ENCODE data around the gene LARP4B. TPM values are rescaled to one million over a fixed set of nuclear protein-coding genes. Genes with fewer than 3 reads are reported as not detected.

LARP4B gene
- total RNA-seq, 4 donors from 2014 or later, result 51.2 to 60.8 (median 56.5) TPM

DNA sequence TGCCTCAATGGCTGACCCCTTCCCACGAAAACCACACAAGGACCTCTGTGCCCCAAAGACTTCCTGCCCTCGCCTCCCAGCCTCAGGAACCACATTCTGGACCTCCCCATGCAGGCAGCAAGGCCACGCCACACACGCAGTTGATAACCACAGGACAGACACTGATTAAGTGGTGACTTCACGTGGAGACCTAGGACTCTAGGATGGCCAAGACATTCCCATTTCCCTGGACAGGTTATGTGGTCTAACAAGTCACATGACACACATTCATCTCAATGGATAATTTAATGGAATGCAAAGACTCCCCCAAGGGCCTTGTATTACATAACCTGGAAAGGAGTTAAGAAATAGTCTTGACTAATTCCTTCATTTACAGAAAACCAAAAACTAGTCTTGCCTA lies 110.2 kb downstream of the LARP4B start:
- TF ChIP-seq, protein P1, sequence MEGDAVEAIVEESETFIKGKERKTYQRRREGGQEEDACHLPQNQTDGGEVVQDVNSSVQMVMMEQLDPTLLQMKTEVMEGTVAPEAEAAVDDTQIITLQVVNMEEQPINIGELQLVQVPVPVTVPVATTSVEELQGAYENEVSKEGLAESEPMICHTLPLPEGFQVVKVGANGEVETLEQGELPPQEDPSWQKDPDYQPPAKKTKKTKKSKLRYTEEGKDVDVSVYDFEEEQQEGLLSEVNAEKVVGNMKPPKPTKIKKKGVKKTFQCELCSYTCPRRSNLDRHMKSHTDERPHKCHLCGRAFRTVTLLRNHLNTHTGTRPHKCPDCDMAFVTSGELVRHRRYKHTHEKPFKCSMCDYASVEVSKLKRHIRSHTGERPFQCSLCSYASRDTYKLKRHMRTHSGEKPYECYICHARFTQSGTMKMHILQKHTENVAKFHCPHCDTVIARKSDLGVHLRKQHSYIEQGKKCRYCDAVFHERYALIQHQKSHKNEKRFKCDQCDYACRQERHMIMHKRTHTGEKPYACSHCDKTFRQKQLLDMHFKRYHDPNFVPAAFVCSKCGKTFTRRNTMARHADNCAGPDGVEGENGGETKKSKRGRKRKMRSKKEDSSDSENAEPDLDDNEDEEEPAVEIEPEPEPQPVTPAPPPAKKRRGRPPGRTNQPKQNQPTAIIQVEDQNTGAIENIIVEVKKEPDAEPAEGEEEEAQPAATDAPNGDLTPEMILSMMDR (IDR thresholded peaks at IDR 0.05; ENCODE audit: low read depth), result no peak

DNA sequence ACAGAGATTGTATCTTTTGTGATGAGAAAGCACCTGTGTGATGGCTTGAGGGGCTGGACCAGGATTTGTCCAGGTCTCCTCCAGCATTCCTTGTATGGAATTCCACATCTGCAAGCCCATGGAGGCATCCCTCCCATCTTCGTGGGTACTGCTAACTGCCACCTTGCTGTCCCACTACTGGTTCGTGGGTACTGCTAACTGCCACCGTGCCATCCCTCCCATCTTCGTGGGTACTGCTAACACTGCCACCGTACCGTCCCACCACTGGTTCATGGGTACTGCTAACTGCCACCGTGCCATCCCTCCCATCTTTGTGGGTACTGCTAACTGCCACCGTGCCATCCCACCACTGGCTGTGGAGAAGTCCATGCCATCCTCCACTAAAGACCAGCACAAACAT lies 111.7 kb downstream of the LARP4B start:
- TF ChIP-seq, protein P1 (IDR thresholded peaks at IDR 0.05; ENCODE audit: low read depth), result no peak

DNA sequence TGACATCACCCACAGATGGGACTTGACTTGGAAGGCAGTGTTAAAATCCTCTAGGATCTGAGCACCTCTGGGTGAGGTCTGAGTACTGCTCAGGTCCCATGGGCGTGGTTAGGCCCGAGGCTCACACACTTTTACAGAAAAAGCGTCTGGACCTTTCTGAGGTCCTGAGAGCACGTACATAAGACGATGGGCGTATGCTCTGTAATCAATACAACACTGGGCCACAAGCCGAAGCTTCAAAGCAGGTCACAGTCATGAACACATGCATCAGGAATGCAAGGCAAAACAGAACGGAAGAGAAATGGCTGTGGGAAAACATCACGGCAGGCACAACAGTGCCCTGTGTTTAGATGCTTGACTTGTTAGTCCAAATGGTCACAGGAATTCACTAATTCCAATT lies 112.2 kb downstream of the LARP4B start:
- TF ChIP-seq, protein P1 (IDR thresholded peaks at IDR 0.05; ENCODE audit: low read depth), result no peak

DNA sequence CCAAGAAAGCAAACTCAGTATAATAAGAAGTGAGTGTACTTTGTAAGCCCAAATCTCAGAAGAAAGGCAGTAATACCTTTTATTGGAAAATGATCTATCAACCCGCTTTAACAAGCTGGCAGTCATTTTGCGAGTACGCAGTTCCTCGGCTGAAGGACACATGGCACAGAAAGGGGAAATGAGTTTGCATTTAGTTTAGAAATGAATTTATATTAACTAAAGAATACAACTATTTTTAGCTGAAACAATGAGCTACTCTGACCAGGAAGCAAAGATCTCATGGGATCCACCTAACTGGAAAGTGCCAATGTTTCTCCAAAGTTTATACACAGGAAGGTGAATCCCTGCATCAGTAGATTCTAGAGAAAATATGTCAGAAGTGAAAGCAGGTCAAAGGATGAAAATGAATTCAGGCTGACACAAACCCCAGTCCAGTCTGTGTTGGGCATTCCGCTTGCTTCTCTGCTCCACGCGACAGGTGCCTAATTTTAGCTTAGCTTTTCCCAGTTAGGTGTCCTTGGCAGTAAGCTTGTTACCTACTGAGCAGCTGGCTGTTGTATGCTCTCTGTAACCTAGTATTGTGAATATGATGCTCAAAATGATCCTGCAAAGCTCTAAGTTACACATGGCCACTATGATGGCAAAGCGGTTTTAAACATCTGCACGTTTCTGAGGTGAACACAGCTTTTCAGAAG lies 112.8 kb downstream of the LARP4B start:
- TF ChIP-seq, protein P1 (IDR thresholded peaks at IDR 0.05; ENCODE audit: low read depth), result no peak

DNA sequence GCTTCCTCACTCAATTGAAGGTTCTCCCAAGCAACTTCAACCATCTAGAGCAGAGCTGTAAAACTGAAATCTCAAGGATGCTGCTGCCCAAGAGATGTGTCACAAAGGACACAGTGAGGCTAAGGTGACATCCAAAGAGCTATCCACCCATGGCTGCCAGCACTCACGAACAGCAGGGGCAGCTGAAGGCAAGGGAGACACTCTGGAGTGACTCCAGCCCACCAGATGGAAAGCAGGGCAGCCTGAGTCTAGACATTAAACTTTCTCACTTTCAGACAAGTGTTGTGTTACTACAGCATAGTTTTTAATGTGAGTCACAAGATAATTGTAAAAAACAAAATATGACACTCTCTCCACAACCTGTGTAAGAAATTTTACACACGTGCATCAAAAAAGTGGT lies 113.5 kb downstream of the LARP4B start:
- TF ChIP-seq, protein P1 (IDR thresholded peaks at IDR 0.05; ENCODE audit: low read depth), result no peak

DNA sequence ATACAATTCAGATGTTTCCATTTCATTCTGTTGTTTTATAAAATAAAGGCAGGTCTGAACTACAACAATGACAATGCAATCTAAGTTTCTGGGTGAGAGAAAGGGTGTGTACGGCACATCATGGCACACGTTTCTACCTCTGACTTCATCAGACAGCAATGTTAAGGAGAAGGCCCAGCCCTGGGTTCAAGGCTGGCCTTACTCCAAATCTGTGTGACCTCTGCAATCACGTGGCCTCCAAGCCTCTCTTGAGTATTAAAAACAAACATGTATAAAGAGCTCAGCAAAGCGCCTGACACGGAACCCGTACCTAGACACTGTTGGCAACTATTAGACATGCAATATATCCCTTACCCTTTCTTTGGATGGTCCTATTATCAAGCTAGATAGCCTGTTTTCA lies 114.1 kb downstream of the LARP4B start:
- TF ChIP-seq, protein P1 (IDR thresholded peaks at IDR 0.05; ENCODE audit: low read depth), result no peak

DNA sequence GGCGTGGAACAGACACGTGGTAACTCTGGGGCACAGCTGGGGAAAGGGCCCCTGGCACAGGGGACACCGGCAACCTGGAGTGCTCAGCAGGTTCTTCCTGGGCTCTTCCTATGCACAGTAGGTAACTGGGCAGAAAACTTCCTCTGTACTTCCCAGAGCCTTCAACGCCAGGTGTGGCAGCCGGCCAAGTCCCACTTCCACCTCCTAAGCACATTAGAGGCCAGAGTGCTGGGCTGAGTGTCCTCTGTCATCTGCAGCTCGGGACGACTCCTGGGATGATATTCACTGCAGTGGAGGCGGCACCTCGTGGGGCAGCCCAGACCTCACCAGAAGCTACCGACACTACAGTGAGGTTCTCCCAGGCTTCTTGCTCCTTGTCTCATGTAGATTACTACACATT lies 114.5 kb downstream of the LARP4B start:
- TF ChIP-seq, protein P1 (IDR thresholded peaks at IDR 0.05; ENCODE audit: low read depth), result no peak

Measured in subcutaneous adipose tissue (tissue), 4 donors.